Stomach smooth muscle (tissue), 2 donors: ENCODE data around the gene NDC80.

Source experiments
- H3K27ac ChIP-seq: one replicate; pipeline ENCODE4 v1.7.0; 2013; ENCODE audit warnings: mild to moderate bottlenecking, low read length, inconsistent platforms
- H3K27me3 ChIP-seq, 2 donors: one replicate each; pipeline ENCODE4 v1.7.0; 2013; ENCODE audit warnings: low read length in 2 of 2; ENCODE audit not compliant: insufficient read depth in 2 of 2, control insufficient read depth in 1 of 2
- H3K36me3 ChIP-seq, 2 donors: one replicate each; pipeline ENCODE4 v1.7.0; 2013; ENCODE audit warnings: low read length in 2 of 2; ENCODE audit not compliant: control insufficient read depth in 2 of 2, insufficient read depth in 2 of 2
- H3K4me1 ChIP-seq: one replicate; pipeline ENCODE4 v1.7.0; 2013; ENCODE audit warnings: low read length; ENCODE audit not compliant: control insufficient read depth, insufficient read depth
- H3K4me3 ChIP-seq, 2 donors: one replicate each; pipeline ENCODE4 v1.7.0; 2013; ENCODE audit warnings: low read length in 2 of 2
- H3K9ac ChIP-seq, 2 donors: one replicate each; pipeline ENCODE4 v1.7.0; 2013; ENCODE audit warnings: low read length in 2 of 2, mild to moderate bottlenecking in 1 of 2
- H3K9me3 ChIP-seq, 2 donors: one replicate each; pipeline ENCODE4 v1.7.0; 2013; ENCODE audit warnings: low read length in 2 of 2; ENCODE audit not compliant: control insufficient read depth in 2 of 2
- donor health status: healthy.
- donor health status: Pancreatic carcinoma.

The NDC80 gene

GRCh38 chr18:2588666-2589344 lies 17.4 kb downstream of the NDC80 start:
- Histone ChIP-seq H3K4me3 (no peak overlapping the region), H3K4me1 (no peaks in the 10 kb centered on the region), H3K9me3 (no peaks in the 10 kb centered on the region), H3K27me3 (no peaks in the 10 kb centered on the region), H3K27ac (no peak overlapping the region), H3K36me3 (no peaks in the 10 kb centered on the region), H3K9ac (no peak overlapping the region)

- H3K9ac ChIP-seq, result no peak overlapping the region
- no peak overlapping the region for H3K27ac ChIP-seq
- peak overlapping the region in 1 of 2 donors; percentile 31 for H3K4me3 ChIP-seq
- H3K27me3 ChIP-seq, result no peaks in the 10 kb centered on the region
- H3K9me3 ChIP-seq, result no peaks in the 10 kb centered on the region
- no peaks in the 10 kb centered on the region for H3K36me3 ChIP-seq
- no peaks in the 10 kb centered on the region for H3K4me1 ChIP-seq
Measured at GRCh38 chr18:2589345-2590068, 18.1 kb downstream of the NDC80 start.

DNA sequence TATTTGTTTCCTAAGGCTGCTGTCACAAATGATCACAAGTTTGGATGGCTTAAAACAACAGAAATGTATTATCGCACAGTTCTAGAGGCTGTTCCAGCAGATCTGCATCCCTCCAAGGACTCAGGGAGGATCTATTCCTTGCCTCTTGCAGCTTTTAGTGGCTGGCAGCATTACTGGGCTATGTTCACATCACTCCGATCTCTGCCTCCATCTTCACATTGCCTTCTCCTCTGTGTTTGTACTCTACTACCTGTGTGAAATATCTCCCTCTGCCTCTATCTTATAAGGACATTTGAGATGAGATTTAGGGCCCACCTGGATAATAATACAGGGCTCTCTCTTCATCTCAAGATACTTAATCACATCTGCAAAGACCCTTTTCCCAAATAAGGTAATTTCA lies 18.9 kb downstream of the NDC80 start:
- no peak overlapping the region for H3K27ac ChIP-seq
- H3K4me3 ChIP-seq, result peak overlapping the region; percentile 31 to 40
- no peak overlapping the region for H3K9ac ChIP-seq

GRCh38 chr18:2597639-2598038 lies 26.3 kb downstream of the NDC80 start:
- Histone ChIP-seq H3K27me3 (no peaks in the 10 kb centered on the region), H3K4me3 (no peak overlapping the region), H3K9me3 (no peaks in the 10 kb centered on the region), H3K36me3 (no peaks in the 10 kb centered on the region), H3K9ac (no peak overlapping the region), H3K27ac (no peak overlapping the region), H3K4me1 (no peaks in the 10 kb centered on the region)

More for the DNA sequence above, 18.9 kb downstream of the NDC80 start:
- Histone ChIP-seq H3K36me3 (no peaks in the 10 kb centered on the region), H3K4me1 (no peaks in the 10 kb centered on the region), H3K27me3 (no peaks in the 10 kb centered on the region), H3K9me3 (no peaks in the 10 kb centered on the region)

GRCh38 chr18:2602844-2603243 lies 31.5 kb downstream of the NDC80 start:
- Histone ChIP-seq H3K4me1 (no peaks in the 10 kb centered on the region), H3K4me3 (no peak overlapping the region), H3K9ac (no peak overlapping the region), H3K27me3 (no peaks in the 10 kb centered on the region), H3K36me3 (no peaks in the 10 kb centered on the region), H3K27ac (no peak overlapping the region), H3K9me3 (no peaks in the 10 kb centered on the region)

DNA sequence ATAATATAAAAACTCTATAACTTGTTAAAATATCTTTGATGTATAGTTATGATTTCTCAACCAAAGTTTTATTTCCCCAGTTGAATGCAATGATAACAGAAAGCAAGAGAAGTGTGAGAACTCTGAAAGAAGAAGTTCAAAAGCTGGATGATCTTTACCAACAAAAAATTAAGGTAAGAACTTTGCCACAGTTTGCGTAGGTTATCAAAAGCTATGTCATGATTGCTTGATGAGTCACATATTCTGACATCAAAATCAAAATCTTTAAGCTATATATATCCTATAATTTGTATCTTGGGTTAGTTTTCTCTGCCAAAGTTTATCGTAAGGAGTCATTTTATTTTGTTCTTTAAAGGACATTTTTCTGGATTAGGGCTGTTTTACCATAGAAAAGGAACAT lies 35.0 kb downstream of the NDC80 start:
- H3K27ac ChIP-seq, result no peak overlapping the region
- H3K27me3 ChIP-seq, result no peaks in the 10 kb centered on the region
- no peaks in the 10 kb centered on the region for H3K9me3 ChIP-seq
- no peak overlapping the region for H3K9ac ChIP-seq
- H3K4me1 ChIP-seq, result no peaks in the 10 kb centered on the region
- H3K4me3 ChIP-seq, result no peak overlapping the region
- no peaks in the 10 kb centered on the region for H3K36me3 ChIP-seq

DNA sequence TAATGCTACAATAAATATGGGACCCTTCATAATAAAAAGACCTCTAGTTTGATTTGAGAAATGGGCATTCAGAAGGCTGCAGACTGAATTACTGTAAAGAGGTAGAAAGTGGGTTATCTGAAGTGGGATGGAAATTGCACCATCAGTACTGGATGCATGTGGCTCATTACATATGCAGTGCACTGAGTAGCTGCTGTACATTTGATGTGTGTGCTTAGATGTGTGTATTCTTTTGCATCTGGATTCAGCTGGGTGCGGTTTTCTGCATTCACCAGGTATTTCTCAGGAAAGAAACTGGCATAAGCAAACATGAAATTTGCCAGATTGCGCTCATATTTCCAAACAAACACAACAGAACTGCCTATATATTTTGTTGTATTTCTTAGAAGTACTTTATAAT lies 38.2 kb downstream of the NDC80 start:
- Histone ChIP-seq H3K4me3 (no peak overlapping the region), H3K4me1 (no peaks in the 10 kb centered on the region), H3K9ac (no peak overlapping the region)

GRCh38 chr18:2610549-2610948 lies 39.2 kb downstream of the NDC80 start:
- H3K9ac ChIP-seq, result no peak overlapping the region
- H3K36me3 ChIP-seq, result no peaks in the 10 kb centered on the region
- H3K4me1 ChIP-seq, result no peaks in the 10 kb centered on the region
- no peak overlapping the region for H3K27ac ChIP-seq
- H3K9me3 ChIP-seq, result peaks cover 2% of the 10 kb centered on the region in 2 donors
- no peaks in the 10 kb centered on the region for H3K27me3 ChIP-seq
- H3K4me3 ChIP-seq, result no peak overlapping the region

More for the DNA sequence above, 38.2 kb downstream of the NDC80 start:
- Histone ChIP-seq H3K27ac (no peak overlapping the region), H3K9me3 (no peaks in the 10 kb centered on the region), H3K36me3 (no peaks in the 10 kb centered on the region), H3K27me3 (no peaks in the 10 kb centered on the region)

- Histone ChIP-seq H3K27ac (no peak overlapping the region), H3K4me3 (no peak overlapping the region), H3K4me1 (no peaks in the 10 kb centered on the region), H3K9ac (no peak overlapping the region), H3K9me3 (peaks cover 2% of the 10 kb centered on the region in 2 donors), H3K36me3 (no peaks in the 10 kb centered on the region), H3K27me3 (no peaks in the 10 kb centered on the region)
Measured at GRCh38 chr18:2612996-2613395, 41.6 kb downstream of the NDC80 start.

GRCh38 chr18:2617401-2617998 lies 46.1 kb downstream of the NDC80 start:
- H3K4me3 ChIP-seq, result no peak overlapping the region
- H3K36me3 ChIP-seq, result no peaks in the 10 kb centered on the region
- no peaks in the 10 kb centered on the region for H3K27me3 ChIP-seq
- no peak overlapping the region for H3K9ac ChIP-seq
- H3K9me3 ChIP-seq, result peaks cover 2% of the 10 kb centered on the region in 2 donors
- H3K4me1 ChIP-seq, result no peaks in the 10 kb centered on the region
- no peak overlapping the region for H3K27ac ChIP-seq

- no peaks in the 10 kb centered on the region for H3K27me3 ChIP-seq
- H3K9me3 ChIP-seq, result peaks cover 2% of the 10 kb centered on the region in 2 donors
- no peak overlapping the region for H3K4me3 ChIP-seq
- no peaks in the 10 kb centered on the region for H3K36me3 ChIP-seq
- no peaks in the 10 kb centered on the region for H3K4me1 ChIP-seq
- no peak overlapping the region for H3K27ac ChIP-seq
- no peak overlapping the region for H3K9ac ChIP-seq
Measured at GRCh38 chr18:2618009-2618408, 46.7 kb downstream of the NDC80 start.
